GM19238 (cell line): ENCODE measurements around the gene FUT4.
"Not testable (repeated sequence)": the region's sequence is repeated elsewhere in the genome, so short reads cannot be mapped to it uniquely, and the experiment has no call there.

Experiments
- DNase-seq: peaks from one replicate; pipeline ENCODE4 v3.0.0; 2011; ENCODE audit warnings: low spot score; ENCODE audit not compliant: insufficient read length

Gene FUT4

DNA sequence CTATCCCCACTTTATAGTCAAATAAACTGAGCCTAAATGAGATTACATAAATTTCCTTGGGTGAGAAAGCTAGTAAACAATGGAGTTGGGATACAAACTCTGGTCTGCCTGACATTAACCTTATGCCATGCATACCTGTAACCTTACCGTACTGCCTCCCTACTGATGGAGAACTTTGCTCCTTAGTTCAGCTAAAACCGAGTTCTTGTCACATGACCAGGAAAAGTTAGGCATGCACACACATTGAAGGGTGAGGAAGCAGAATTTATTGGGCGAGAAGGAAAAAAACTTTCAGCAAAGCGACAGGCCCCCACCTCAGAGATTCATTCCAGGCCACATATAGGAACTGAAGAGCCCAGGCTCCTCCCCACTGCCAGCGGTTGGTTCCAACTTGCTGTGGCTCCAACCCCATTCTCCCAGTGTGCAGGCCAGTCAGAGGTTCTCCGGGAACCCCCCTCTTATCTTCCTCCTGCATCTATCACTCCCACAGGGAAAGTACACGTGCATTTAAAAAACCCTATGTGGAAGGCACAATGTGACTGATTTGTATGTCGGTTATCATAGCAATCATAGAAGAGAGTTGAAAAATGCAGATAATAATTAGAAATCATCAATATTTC, 20.2 kb downstream of the FUT4 start:
- DNase-seq, result no peak

DNA sequence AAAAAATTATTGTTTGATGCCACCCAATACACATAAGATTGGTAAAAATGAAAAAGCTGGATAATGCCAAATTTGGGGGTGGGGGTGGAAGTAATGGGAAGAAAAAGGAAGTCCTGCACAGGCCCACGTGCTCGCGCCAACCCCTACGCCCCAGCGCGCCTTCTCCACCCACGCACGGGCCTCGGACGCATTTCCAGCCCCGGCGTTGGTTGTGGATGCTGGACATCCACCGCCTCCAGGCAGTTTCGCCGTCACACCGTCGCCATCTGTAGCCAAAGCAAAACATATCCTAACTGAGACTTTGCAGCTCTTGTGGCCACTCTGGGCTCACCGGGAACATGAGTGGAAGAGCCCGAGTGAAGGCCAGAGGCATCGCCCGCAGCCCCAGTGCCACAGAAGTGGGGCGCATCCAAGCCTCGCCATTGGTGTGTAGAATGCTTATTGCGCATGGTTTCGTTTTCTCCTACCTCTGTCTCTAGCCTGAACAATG, 23.5 kb downstream of the FUT4 start, which contains the start of gene PIWIL4:
Gene PIWIL4 (plus strand): TSS at position 188 of the 490 bp plus-strand sequence. CDS start 151 bp downstream, at position 339.
- no peak for DNase-seq

DNA sequence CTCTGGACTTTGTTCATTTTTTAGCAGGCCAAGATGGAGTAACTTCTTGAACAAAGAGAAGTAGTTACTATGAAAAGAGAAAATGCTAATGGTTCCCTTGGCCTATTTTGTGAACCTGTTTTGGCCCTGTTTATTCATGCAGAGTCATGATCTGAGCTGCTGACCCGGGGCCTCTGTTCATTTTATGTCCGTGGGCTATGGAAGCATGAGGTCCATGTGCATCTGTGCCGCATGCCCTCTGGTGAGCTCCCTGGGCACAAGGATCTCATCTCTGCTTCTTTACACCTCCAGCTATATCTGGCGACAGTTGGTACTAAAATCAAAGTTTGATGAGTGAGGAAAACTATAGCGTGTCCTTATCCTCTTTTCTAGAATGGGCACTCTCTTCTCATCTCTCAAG, 24.5 kb downstream of the FUT4 start:
- no peak for DNase-seq

DNA sequence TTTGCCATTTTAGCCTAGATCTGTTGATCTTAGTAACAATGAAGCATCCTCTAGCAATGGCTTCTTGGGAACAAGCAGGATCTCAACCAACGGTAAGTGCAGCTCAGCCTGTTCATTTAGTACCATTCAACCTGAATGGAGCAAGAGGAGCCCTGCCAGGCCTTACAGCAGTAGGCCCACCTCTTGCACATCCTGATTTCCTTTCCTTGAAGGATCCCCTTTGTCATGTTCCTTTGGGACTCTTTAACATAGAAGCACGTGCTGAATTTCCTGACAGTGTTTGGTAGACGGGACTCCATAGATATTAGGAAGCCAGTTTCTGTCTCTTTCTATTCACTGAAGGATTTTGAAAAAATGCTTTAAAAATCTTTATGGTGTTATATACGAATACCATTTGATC, 25.0 kb downstream of the FUT4 start:
- DNase-seq, result no peak

DNA sequence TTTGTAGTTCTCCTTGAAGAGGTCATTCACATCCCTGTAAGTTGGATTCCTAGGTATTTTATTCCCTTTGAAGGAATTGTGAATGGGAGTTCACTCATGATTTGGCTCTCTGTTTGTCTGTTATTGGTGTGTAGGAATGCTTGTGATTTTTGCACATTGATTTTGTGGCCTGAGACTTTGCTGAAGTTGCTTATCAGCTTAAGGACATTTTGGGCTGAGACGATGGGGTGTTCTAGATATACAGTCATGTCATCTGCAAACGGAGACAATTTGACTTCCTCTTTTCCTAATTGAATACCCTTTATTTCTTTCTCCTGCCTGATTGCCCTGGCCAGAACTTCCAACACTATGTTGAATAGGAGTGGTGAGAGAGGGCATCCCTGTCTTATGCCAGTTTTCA, 29.3 kb downstream of the FUT4 start:
- DNase-seq, result not testable (repeated sequence)

DNA sequence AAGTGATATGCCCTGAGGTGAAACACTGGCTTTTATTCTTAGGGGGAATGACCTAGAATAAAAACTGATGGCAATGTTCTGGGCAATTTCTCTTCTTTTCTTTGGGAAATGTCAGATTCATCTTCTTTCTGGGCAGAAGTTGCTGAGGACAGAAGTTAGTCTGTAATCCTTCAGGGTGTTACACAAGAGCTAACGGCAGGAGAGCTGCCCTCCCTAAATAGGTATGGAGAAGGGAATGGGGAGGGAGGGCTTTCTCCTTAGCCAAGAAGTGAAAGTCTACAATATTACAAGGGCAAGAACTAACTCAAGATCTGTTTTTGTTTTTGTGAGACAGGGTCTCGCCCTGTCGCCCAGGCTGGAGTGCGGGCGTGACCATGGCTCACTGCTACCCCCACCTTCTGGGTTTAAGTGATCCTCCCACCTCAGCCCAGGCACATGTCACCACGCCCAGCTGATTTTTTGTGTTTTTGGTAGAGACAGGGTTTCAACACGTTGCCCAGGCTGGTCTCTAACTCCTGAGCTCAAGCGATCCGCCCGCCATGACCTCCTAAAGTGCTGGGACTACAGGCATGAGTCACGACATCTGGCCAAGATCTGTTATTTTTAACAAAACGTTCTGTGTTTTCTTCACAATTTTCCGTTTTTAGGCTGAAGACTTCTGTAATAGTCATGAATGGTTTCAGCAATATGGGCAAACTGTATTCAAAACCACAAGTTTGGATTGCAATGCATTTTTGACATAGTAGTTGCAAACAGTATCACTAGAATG, 30.7 kb downstream of the FUT4 start:
- DNase-seq, result no peak

DNA sequence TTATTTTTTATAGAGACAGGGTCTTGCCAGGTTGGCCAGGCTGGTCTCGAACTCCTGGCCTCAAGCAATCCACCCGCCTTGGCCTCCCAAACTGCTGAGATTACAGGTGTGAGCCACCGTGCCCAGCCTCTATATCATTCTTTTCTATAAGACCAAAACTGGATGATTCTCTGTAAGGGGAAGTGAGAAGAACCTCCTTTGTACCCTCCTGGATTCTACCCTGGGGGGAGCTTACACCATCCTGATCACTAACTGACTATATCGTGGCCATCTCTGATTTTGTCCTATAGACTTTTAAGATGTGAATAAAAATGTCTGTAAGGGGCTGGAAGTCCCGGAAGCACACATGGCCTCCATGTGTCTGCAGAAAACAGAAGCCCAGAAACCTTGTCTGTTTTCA, 32.6 kb downstream of the FUT4 start:
- DNase-seq, result no peak

DNA sequence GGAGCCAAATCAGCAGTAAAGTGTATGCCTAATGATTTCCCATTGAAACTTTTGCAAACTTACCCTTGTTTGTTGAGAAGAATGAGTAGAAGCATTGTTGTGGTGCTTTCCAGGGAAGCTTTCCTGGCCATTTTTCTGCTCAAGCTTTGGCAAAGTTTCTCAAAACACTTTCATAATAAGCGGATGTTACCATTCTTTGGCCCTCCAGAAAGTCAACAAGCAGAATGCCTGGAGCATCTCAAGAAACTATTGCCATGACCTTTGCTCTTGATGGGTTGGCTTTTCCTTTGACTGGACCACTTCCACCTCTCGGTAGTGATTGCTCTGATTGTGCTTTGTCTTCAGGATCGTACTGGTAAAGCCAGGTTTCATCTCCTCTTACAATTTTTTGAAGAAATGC, 34.1 kb downstream of the FUT4 start:
- no peak for DNase-seq

DNA sequence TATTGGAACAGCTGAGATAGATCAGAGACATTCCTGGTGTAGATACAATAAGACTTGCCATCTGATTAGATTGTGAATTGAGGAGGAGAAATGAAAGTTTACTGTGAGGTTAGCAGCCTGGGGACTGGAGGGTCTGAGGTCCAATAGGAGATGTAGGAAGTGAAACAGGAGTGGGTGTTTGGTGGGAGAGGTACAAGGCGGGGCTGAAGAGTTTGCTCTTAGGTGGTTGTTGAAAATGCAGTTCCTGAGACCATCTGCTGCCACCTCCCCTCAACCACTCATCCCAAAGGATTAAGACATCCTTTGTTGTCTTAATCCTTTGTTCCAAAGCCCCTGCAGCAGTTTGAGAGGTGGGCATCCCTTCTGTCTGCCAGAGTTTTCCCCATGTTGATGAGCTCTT, 38.2 kb downstream of the FUT4 start:
- no peak for DNase-seq

DNA sequence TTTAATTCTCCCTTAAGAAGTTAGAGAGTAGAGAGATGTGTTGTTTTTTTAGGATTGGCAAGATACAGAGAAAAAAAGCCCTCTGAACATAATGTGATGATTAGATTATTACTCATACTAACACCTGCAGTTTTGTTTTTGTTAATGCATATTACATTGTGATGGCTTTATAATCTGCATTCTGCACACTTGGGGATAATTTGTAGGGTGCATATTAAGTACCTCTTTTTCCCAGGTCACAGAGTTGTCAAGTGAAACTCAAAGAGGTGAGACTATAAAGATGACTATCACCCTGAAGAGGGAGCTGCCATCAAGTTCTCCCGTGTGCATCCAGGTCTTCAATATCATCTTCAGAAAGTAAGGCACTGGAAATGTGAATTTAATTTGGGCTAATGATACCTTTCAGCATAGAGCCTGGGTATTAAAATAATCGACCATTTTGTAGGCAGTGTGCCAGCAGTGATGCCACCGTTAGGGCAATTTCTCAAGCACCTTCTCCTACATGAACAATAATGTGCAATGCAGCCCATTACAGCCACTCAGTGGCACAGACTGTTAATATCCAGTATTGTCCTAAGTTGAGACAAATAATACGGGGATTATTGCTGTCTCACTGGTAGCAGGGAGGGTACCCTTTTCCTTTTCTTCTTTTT, 39.6 kb downstream of the FUT4 start:
- no peak for DNase-seq

DNA sequence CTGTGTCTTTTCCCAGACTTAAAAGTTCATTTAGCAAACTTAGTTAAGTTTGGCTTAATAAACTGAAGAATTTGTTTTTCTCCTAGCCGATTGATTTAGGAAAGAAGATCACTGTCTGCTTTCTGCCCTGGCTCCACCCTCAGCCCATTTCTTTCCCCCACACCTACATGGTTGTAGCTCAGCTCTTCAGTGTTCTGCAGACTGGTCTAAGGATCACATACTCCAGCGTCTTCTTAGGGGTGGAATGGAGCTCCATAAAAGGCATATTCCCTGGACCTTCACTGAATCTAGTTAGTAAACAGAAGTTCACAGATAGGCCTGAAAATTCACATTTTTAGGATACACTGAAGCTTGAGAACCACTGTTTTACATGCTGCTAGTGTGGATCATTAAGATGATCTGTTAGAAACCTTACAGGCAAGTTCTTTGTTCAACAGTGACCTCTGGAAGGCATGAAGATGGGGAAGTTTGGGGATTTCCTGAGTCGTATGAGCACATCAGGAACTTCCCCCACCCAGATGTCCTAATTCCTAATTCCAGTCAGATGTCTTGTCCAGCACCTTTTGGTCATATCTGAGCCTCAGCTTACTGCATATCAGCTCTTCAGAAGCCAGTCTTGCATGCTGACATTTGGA, 40.3 kb downstream of the FUT4 start:
- DNase-seq, result no peak

DNA sequence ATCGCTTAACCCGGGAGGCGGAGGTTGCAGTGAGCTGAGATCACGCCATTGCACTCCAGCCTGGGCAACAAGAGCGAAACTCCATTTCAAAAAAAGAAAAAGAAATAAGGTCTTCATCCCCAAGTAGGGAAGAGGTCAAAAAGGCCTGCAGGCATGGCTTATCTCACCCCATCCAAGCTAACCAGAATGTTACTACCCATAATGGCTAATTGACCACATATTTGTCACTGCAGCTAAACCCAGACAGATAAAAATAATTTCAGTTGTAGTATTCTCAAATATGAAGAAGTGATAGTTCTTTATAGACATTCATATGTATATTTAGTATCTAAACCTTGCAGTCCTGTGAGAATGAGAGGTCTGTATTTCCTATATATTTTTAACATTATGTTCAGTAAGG, 41.3 kb downstream of the FUT4 start:
- DNase-seq, result no peak

DNA sequence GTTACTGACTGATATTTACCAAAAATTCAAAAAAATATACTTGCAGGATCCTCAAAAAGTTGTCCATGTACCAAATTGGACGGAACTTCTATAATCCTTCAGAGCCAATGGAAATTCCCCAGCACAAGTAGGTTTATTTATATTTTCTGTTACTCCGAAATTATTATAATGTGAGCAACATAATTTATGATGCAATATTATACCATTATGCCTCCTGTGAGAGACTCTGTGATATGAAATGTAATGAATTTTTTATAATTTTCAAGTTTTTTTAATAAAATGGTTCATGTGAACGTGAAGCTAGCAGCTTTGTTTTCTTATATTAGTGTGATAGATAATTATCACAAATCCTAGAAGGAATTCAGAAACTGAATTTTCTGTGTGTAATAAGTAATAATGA, 41.7 kb downstream of the FUT4 start:
- DNase-seq, result no peak

DNA sequence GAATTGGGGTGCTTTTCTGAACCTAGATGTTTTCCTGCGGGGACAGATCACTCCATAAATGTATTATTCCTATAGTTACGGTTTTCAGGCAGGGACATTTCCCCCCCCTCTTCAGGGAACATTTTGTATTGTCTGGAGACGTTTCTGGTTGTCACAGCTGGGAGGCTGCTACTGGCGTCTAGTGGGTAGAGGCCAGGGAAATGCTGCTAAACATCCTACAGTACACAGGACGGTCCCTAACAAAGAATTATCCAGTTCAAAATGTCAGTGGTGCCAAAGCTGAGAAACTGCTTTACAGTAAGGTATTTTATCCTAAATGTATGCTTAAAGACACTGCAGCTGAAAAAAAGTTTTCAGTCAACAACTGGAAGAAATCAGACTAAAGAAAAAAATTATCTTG, 42.8 kb downstream of the FUT4 start:
- no peak for DNase-seq

DNA sequence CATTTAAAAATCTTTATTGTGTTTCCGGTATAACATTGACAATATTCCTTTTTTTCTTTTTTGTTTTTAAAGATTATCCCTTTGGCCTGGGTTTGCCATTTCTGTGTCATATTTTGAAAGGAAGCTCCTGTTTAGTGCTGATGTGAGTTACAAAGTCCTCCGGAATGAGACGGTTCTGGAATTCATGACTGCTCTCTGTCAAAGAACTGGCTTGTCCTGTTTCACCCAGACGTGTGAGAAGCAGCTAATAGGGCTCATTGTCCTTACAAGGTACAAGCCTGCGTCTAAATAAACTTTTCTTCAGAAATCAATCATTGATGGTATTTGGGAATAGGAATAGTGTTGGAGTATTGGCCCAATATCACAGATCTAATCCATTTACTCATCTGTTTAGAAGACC, 43.3 kb downstream of the FUT4 start:
- no peak for DNase-seq

DNA sequence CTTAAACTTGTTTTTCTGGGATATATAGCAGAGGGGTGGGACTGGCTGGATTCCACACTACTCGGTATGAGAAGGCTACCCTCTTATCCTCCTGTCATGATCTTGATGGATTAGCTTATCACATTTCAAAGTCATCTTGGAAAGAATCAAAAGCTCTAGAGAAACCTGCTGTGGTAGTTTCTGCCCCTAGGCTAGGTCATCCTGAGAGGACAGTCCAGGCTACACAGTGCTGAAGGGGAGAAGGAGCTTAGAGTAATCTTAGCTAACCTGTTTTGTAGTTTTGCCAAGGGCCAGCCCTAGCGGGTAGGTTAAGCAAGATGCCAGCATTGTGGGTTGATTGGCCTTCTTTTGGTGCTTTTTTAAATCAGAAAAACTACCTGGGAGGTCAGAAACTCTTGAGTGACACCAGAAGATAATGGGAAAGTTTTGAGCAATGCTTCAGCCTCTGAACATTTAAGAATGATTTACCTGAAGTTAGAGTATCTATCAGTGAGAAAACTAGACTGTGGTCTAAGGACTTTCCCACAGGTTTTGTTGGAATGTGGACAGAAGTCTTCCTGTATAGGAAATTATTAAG, 44.7 kb downstream of the FUT4 start:
- DNase-seq, result no peak

DNA sequence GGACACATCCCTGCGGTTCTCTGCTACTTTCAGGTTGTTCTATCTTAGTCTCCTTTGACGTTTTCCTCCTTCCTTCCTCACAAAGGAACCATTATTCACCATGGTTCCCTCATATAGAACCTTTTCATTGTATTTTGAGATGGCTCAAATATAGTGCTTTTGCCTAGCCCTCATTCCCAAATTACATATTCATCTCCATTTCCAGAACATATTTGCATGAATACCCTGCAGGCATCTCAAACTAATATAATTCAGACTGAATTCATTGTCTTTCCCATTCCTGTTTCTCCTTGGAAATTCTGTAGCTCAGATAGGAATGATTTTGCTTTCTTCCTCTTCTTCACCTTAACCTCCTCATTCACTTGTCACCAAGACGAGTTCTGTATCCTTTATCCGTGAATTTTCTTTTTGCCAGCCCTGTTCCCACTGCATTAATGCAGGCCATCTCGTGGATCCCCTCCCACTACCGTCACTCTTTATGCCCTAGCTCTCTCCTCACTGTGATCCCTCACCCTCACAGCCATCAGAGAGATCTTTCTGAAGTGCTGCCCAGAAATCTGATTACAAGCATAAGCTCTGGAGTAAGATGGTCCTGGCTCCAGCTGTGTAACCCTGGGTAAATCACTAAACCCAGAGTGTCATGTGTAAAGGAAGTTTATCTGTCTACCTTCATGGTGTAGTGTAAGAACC, 46.8 kb downstream of the FUT4 start:
- DNase-seq, result no peak

DNA sequence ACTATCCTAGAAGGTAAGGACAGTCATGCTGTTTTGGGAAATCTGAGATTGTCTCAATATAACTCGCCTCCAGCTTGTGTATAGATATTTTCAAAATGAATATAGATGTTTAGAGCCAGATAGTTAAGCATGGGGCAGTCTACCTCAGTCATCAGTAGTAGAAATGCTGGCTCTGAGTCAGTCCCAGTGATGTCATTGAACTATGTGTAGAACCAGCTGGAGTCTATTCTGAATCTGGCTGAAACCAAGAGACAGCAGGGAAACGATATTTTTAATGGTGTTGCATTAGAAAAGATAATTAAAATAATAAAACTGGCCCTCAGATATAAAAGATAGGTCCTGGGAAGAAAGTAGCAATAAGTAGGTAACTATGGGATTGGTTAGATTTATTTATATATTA, 49.3 kb downstream of the FUT4 start:
- no peak for DNase-seq

DNA sequence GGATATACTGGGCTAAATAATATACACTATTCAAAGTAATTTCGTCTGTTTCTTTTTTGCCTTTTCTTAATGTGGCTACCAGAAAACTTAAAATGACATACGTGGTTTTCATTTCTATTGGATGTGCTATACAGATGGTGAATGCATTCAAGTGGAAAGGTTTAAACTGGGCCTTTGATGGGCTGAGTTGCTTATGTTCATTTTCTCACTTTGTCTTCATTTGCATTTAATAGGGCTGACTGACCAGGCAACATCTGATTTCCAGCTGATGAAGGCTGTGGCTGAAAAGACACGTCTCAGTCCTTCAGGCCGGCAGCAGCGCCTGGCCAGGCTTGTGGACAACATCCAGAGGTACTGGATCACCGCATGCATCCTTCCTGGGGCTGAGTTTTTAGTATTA, 51.4 kb downstream of the FUT4 start:
- no peak for DNase-seq

DNA sequence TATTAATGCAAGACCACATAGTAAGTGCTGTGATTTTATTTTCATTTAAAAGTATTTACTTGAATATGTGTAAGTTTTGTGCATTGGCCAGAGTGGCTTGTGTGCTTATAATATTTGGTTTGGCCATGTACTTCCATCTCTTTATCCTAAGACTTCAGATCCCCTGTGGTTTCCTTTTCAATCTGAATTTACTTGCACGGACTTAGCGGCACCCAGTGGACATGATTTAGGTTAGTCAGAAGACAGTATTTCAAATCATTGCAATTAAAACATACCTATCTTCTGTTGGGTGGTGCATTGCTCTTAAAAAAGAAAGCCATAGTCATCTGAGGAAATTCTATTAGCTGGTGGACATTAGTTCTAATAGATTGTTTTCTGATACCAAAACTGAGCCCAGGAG, 54.2 kb downstream of the FUT4 start:
- DNase-seq, result no peak
